Measurements from ENCODE around the gene ANKMY1. TPM values are rescaled to one million over a fixed set of nuclear protein-coding genes. Genes with fewer than 3 reads are reported as not detected.

Gene ANKMY1
- total RNA-seq, 4 donors from 2014 or later = 13.3 to 40.8 (median 22.0) TPM

DNA sequence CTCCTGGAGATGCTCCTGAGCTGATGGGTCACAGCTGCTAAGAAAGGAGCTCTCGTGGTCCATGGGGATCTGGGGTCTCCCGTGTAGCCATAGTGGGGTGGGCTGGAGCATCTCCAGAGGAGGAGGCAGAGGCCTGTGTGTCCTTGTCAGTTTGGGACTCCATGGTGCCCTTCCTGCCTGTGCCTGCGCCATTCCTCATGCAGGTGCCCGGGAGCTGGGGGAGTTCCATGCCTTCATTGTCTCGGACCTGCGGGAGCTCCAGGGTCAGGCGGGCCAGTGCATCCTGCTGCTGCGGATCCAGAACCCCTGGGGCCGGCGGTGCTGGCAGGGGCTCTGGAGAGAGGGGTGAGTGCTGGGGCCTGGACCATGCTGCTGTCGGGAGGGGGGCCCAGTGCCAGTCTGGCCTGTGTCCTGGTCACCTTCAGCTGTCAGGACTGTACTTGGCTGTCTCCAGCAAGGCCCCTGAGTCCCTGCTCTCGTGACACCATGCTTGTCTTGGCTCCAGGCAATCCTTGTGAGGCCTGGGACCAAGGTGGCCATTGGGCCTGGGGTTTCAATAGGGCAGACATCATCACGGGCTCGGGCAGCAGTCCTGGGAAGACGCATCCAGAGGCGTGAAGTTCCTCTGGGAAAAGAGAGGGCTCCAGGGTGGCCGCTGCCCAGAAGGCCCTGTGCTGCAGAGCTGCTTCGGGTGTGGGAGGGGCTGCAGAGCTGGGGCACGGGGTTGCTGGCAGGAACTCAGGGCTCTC, 36.1 kb upstream of the ANKMY1 start:
- no peaks in the 10 kb centered on the region for H3K4me1 ChIP-seq
- no peak for TF ChIP-seq POLR2A (IDR thresholded peaks at IDR 0.05)
- TF ChIP-seq, protein P1, sequence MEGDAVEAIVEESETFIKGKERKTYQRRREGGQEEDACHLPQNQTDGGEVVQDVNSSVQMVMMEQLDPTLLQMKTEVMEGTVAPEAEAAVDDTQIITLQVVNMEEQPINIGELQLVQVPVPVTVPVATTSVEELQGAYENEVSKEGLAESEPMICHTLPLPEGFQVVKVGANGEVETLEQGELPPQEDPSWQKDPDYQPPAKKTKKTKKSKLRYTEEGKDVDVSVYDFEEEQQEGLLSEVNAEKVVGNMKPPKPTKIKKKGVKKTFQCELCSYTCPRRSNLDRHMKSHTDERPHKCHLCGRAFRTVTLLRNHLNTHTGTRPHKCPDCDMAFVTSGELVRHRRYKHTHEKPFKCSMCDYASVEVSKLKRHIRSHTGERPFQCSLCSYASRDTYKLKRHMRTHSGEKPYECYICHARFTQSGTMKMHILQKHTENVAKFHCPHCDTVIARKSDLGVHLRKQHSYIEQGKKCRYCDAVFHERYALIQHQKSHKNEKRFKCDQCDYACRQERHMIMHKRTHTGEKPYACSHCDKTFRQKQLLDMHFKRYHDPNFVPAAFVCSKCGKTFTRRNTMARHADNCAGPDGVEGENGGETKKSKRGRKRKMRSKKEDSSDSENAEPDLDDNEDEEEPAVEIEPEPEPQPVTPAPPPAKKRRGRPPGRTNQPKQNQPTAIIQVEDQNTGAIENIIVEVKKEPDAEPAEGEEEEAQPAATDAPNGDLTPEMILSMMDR (IDR thresholded peaks at IDR 0.05) = no peak
- H3K27ac ChIP-seq = no peak overlapping the region
- no peak overlapping the region for H3K4me3 ChIP-seq
- peak; percentile 11 to 12 for DNase-seq
- no peaks in the 10 kb centered on the region for H3K27me3 ChIP-seq
- intact Hi-C loops (cut with DNase I; ENCODE audit: low total_unique reads) = no loop called here
- no peaks in the 10 kb centered on the region for H3K9me3 ChIP-seq
- H3K36me3 ChIP-seq = no peaks in the 10 kb centered on the region

DNA sequence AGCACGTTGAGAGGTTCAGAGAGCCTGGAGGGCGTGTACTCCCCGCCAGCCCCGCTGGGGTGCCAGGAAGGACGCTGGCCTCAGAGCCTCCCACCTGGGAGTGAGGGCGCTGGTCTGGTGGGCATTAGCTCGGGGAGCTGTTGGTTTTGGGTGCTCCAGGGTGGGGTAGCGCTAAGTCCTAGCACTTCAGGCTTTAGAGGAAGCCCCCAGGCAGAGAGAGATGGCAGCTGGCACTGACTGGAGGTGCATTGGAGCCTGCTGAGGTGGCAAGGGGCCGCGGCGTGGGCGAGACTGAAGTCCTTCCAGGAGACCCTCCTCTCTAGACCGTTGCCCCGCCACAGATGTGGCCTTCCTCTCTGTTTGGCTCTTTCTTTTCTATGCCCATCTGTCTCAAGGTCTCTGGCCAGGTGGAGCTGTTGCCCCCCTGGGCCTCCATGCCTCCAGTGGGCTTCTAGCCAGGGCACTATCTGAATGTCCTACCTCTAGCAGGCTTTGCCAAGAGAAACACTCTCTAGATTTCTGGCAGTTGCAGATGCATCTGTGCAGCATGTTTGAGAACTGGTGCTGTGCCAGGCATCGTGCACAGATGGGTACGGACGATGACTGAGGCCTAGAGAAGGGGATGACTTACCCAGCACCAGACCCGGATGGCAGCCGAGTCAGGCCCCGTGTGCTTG, 35.4 kb upstream of the ANKMY1 start:
- H3K27ac ChIP-seq = no peak overlapping the region
- TF ChIP-seq, protein P1 (IDR thresholded peaks at IDR 0.05) = no peak
- no peak for TF ChIP-seq POLR2A (IDR thresholded peaks at IDR 0.05)
- no peaks in the 10 kb centered on the region for H3K36me3 ChIP-seq
- H3K9me3 ChIP-seq = no peaks in the 10 kb centered on the region
- peak in 1 of 2 donors; percentile 9 for DNase-seq
- peaks cover 0 to 2% of the 10 kb centered on the region in 2 donors for H3K4me1 ChIP-seq
- H3K27me3 ChIP-seq = no peaks in the 10 kb centered on the region
- intact Hi-C loops (cut with DNase I; ENCODE audit: low total_unique reads) = no loop called here
- H3K4me3 ChIP-seq = no peak overlapping the region

DNA sequence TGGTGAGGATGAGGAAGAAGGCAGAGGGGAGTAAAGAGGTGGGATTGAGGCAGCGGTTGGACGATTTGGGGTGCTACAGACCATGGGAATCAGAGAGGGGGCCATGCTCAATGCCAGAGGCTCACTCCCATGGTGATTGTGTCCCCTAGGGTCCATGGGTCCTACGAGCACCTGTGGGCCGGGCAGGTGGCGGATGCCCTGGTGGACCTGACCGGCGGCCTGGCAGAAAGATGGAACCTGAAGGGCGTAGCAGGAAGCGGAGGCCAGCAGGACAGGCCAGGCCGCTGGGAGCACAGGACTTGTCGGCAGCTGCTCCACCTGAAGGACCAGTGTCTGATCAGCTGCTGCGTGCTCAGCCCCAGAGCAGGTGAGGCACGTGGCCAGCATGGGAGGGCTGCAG, 34.0 kb upstream of the ANKMY1 start:
- Histone ChIP-seq H3K9me3 (no peaks in the 10 kb centered on the region), H3K27ac (no peak overlapping the region), H3K36me3 (no peaks in the 10 kb centered on the region), H3K4me1 (peaks cover 0 to 12% of the 10 kb centered on the region in 2 donors), H3K4me3 (no peak overlapping the region), H3K27me3 (no peaks in the 10 kb centered on the region)
- intact Hi-C loops (cut with DNase I; ENCODE audit: low total_unique reads) = no loop called here
- no peak for DNase-seq
- TF ChIP-seq POLR2A (IDR thresholded peaks at IDR 0.05) = no peak

DNA sequence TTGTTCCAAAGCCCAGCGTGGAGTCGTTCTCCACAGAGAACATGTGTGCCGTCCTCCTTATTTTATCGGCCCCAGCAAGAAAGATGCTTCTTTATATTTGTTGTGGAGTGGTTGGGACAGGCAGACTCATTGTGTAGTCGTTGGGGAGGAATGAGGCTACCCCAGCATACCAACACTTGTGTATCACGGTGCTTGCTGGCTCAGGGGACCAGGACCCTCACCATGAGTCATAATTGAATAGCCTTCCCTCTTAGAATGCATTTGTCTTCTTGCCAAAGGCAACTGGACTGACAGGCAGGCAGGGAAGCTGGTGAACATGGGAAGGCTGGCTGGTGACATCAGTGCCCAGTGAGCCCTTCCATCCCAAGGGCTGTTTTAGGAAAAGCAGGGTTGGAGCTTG, 33.4 kb upstream of the ANKMY1 start:
- Histone ChIP-seq H3K36me3 (no peaks in the 10 kb centered on the region), H3K9me3 (no peaks in the 10 kb centered on the region), H3K4me3 (no peak overlapping the region), H3K27me3 (no peaks in the 10 kb centered on the region), H3K27ac (no peak overlapping the region), H3K4me1 (peaks cover 0 to 12% of the 10 kb centered on the region in 2 donors)
- DNase-seq = no peak
- TF ChIP-seq, protein P1 (IDR thresholded peaks at IDR 0.05) = no peak
- no peak for TF ChIP-seq POLR2A (IDR thresholded peaks at IDR 0.05)
- intact Hi-C loops (cut with DNase I; ENCODE audit: low total_unique reads) = no loop called here

DNA sequence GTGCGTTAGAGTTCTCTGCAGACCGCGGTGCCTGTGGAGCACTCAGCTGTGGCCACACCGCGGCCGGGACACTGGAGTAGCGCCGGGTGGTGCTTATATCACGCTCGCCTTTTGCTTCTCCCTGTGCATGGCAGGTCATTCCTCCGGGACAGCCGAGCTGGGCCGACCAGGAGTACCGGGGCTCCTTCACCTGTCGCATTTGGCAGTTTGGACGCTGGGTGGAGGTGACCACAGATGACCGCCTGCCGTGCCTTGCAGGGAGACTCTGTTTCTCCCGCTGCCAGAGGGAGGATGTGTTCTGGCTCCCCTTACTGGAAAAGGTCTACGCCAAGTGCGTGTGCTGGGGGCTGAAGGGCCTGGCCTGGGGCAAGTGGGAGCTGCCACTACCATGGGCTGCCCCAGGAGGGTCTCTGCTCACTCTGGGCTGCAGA, 32.9 kb upstream of the ANKMY1 start:
- no peaks in the 10 kb centered on the region for H3K27me3 ChIP-seq
- no peak for TF ChIP-seq POLR2A (IDR thresholded peaks at IDR 0.05)
- TF ChIP-seq, protein P1 (IDR thresholded peaks at IDR 0.05) = no peak
- H3K27ac ChIP-seq = no peak overlapping the region
- peaks cover 0 to 12% of the 10 kb centered on the region in 2 donors for H3K4me1 ChIP-seq
- H3K9me3 ChIP-seq = no peaks in the 10 kb centered on the region
- intact Hi-C loops (cut with DNase I; ENCODE audit: low total_unique reads) = no loop called here
- no peak overlapping the region for H3K4me3 ChIP-seq
- no peak for DNase-seq
- no peaks in the 10 kb centered on the region for H3K36me3 ChIP-seq
